Nephron progenitor cell (in vitro differentiated cells): Measurements from ENCODE around the gene NIM1K.

Source experiments
- DNase-seq: peaks from one replicate; pipeline ENCODE4 v3.0.0; 2021
- H3K27ac Mint-ChIP-seq: 2 replicates; pipeline ENCODE4 v1.8.0; 2021; ENCODE audit warnings: mild to moderate bottlenecking, moderate library complexity, mixed read lengths
- H3K27me3 Mint-ChIP-seq: 2 replicates; pipeline ENCODE4 v1.8.0; 2021; ENCODE audit warnings: mild to moderate bottlenecking, low read depth, mixed read lengths; ENCODE audit not compliant: poor library complexity
- H3K36me3 Mint-ChIP-seq: 2 replicates; pipeline ENCODE4 v1.8.0; 2021; ENCODE audit warnings: low read depth, mixed read lengths
- H3K4me1 Mint-ChIP-seq: 2 replicates; pipeline ENCODE4 v1.8.0; 2021; ENCODE audit warnings: mixed read lengths
- H3K4me3 Mint-ChIP-seq: 2 replicates; pipeline ENCODE4 v1.8.0; 2021; ENCODE audit warnings: mild to moderate bottlenecking, moderate library complexity, mixed read lengths
- H3K9me3 Mint-ChIP-seq: 2 replicates; pipeline ENCODE4 v1.8.0; 2021; ENCODE audit warnings: mild to moderate bottlenecking, moderate library complexity, mixed read lengths
- TF ChIP-seq, protein P1 (sequence below): fragments of 200-600 bp; sonication (generic); IDR thresholded peaks from 2 replicates; pipeline ENCODE4 v1.5.0; 2021; ENCODE audit warnings: antibody characterized with exemption

The NIM1K gene

DNA sequence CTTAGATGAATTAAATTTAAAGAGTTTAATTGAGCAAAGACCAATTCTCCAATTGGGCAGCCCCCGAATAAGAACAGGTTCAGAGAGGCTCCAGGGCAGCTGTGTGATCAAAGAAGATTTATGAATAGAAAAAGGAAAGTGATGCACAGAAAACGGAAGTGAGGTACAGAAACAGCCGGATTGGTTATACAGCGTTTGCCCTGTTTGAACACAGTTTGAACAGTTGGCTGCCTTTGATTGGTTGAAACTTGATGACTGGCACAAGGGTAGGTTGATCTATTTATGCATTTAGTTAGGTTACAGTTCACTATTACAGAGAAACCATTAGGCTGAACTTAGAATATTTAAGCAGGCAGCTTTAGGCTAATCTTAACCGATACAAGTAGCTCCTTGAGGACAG lies 29.5 kb downstream of the NIM1K start:
- DNase-seq, result no peak
- peaks cover 7% of the 10 kb centered on the region for H3K27me3 Mint-ChIP-seq
- H3K36me3 Mint-ChIP-seq, result no peaks in the 10 kb centered on the region
- no peaks in the 10 kb centered on the region for H3K4me1 Mint-ChIP-seq
- H3K4me3 Mint-ChIP-seq, result no peak overlapping the region
- TF ChIP-seq, protein P1, sequence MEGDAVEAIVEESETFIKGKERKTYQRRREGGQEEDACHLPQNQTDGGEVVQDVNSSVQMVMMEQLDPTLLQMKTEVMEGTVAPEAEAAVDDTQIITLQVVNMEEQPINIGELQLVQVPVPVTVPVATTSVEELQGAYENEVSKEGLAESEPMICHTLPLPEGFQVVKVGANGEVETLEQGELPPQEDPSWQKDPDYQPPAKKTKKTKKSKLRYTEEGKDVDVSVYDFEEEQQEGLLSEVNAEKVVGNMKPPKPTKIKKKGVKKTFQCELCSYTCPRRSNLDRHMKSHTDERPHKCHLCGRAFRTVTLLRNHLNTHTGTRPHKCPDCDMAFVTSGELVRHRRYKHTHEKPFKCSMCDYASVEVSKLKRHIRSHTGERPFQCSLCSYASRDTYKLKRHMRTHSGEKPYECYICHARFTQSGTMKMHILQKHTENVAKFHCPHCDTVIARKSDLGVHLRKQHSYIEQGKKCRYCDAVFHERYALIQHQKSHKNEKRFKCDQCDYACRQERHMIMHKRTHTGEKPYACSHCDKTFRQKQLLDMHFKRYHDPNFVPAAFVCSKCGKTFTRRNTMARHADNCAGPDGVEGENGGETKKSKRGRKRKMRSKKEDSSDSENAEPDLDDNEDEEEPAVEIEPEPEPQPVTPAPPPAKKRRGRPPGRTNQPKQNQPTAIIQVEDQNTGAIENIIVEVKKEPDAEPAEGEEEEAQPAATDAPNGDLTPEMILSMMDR, result no peak
- no peak overlapping the region for H3K27ac Mint-ChIP-seq
- peaks cover 3% of the 10 kb centered on the region for H3K9me3 Mint-ChIP-seq

DNA sequence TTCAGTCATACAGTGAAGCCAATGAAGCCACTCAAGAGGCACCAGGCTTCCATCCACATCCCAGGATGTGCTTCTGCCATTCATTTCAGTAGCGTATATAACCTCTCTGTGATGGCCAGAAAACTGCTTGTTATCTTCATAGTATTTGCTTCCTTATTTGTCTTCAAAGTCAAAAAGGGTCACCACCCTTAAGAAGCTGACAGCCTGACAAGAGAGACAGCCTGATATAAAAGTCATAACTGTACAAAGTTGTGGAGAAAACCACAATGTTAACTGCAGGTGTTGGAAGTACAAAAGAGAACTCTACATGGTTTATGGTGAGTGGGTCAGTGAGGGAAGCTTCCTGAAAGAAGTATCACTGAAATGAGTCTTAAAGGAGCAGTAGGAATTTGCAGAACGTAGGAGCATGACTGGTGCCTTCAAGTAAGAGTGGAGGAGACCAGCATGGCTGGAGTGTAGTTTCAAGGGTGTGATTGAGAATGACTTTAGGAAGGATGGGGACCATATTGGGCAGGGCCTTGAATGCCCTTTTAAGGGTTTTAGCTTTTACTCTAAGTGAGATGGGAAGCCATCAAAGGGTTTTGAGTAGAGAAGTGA lies 33.7 kb downstream of the NIM1K start:
- Mint-ChIP-seq H3K4me3 (no peak overlapping the region), H3K27me3 (peaks cover 2% of the 10 kb centered on the region)
- DNase-seq, result no peak

DNA sequence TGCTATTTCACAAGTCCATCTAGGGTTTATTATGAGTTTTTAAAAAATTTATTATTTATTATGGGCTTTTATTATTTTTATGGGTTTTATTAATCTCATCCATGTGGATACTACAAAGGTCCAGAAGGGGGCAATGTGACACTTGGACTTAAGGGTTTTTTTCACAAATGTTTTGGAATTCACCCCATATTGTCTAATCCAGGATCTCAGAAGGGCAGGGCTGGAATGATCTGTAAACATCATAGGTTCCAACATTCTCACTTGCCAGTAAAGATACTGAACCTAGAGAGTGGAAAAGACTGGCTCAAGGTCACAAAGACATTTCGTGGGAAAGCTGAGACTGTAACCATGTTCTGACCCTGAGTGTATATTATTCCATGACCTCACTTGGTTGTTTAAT lies 35.6 kb downstream of the NIM1K start:
- no peaks in the 10 kb centered on the region for H3K9me3 Mint-ChIP-seq
- DNase-seq, result no peak
- no peak overlapping the region for H3K27ac Mint-ChIP-seq

More for the DNA sequence above, 33.7 kb downstream of the NIM1K start:
- Mint-ChIP-seq H3K36me3 (no peaks in the 10 kb centered on the region), H3K27ac (no peak overlapping the region), H3K4me1 (no peaks in the 10 kb centered on the region), H3K9me3 (no peaks in the 10 kb centered on the region)
- TF ChIP-seq, protein P1, result no peak

DNA sequence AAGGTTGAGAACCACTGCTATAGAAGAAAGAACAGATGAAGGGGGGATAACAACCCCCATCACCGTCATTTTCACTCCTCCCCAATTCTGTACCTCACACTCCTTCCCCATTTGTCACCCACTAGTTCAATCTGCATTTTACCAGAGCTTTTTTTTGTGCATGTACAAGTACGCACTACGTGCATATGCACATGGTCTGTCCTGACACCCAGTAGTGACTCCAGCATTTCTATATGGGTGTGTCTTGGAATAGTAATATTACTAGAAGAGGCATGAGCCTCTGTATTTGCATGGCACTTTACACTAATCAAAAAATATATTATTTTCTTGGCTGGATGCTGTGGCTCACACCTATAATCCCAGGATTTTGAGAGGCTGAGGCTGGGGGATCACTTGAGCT lies 38.7 kb downstream of the NIM1K start:
- TF ChIP-seq, protein P1, result no peak
- no peak overlapping the region for H3K4me3 Mint-ChIP-seq
- no peak overlapping the region for H3K27ac Mint-ChIP-seq

More for the DNA sequence above, 35.6 kb downstream of the NIM1K start:
- Mint-ChIP-seq H3K4me3 (no peak overlapping the region), H3K27me3 (peaks cover 5% of the 10 kb centered on the region), H3K4me1 (no peaks in the 10 kb centered on the region), H3K36me3 (no peaks in the 10 kb centered on the region)
- TF ChIP-seq, protein P1, result no peak

DNA sequence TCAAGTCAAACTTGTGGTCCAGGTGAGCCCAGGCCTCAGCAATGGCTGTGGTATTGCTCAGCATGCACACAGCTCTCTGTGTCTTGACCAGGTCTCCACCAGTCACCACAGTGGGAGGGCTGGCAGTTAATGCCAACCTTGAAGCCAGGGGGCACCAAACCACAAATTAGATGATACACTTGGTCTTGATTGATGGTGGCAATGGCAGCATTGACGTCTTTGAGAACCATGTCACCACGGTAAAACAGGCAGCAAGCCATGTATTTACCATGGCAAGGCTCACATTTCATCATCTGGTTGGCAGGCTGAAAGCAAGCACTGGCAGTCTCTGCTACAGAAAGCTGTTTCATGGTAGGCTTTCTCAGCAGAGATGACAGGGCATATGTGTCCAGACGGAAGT lies 40.0 kb downstream of the NIM1K start:
- H3K4me1 Mint-ChIP-seq, result no peaks in the 10 kb centered on the region
- TF ChIP-seq, protein P1, result no peak
- no peaks in the 10 kb centered on the region for H3K36me3 Mint-ChIP-seq
- no peak overlapping the region for H3K4me3 Mint-ChIP-seq
- no peaks in the 10 kb centered on the region for H3K9me3 Mint-ChIP-seq
- H3K27ac Mint-ChIP-seq, result no peak overlapping the region
- no peak for DNase-seq
- H3K27me3 Mint-ChIP-seq, result peaks cover 3% of the 10 kb centered on the region

More for the DNA sequence above, 38.7 kb downstream of the NIM1K start:
- no peaks in the 10 kb centered on the region for H3K36me3 Mint-ChIP-seq
- peaks cover 3% of the 10 kb centered on the region for H3K27me3 Mint-ChIP-seq
- no peaks in the 10 kb centered on the region for H3K4me1 Mint-ChIP-seq
- H3K9me3 Mint-ChIP-seq, result no peaks in the 10 kb centered on the region
- DNase-seq, result no peak
